ENCODE results near the gene INSL3. TPM values are rescaled to one million over a fixed set of nuclear protein-coding genes. Genes with fewer than 3 reads are reported as not detected.

INSL3 gene
- total and polyA plus RNA-seq, 2 of the 8 experiments (the other 6 are each of a cell fraction or from before 2014, with no cell fraction given), result 0.41 to 1.5 TPM

- H3K4me3 ChIP-seq (ENCODE audit: extremely low read depth in 1 of 4, insufficient read depth in 2 of 4, low read depth in 3 of 4, low read length in 4 of 4), result no peak overlapping the region
- H3K56ac ChIP-seq (replicated peaks; ENCODE audit: insufficient read length, low read depth, low read length), result no peak overlapping the region
- H3K14ac ChIP-seq (ENCODE audit: insufficient read length), result no peak overlapping the region
- H3K23ac ChIP-seq (ENCODE audit: insufficient read length), result no peak overlapping the region
- no peak overlapping the region for H2BK12ac ChIP-seq (ENCODE audit: low read depth, low read length)
- H3K9me3 ChIP-seq (ENCODE audit: insufficient read depth in 2 of 2, low read depth in 1 of 2, low read length in 1 of 2), result no peaks in the 10 kb centered on the region
- H4K20me1 ChIP-seq (replicated peaks in 1 of 2; ENCODE audit: control insufficient read depth in 1 of 2, insufficient read depth in 2 of 2, low read length in 2 of 2), result peaks cover 0 to 1% of the 10 kb centered on the region in 2 experiments
- H4K5ac ChIP-seq (ENCODE audit: insufficient read length, low read depth, low read length), result no peak overlapping the region
- H3K79me1 ChIP-seq (ENCODE audit: low read depth, low read length), result no peaks in the 10 kb centered on the region
- ChIA-PET POLR2A (ENCODE audit: partially characterized antibody) (no interaction called here), CTCF (ENCODE audit: partially characterized antibody) (interaction anchor here (0.6 to 0.9 kb wide), 3 partner anchors 9 to 392 kb away, joined by 3 read pairs; partner anchors contain the start of gene RPL18A)
- H3K4me1 ChIP-seq (replicated peaks in 1 of 4; ENCODE audit: control insufficient read depth in 3 of 4, insufficient read depth in 4 of 4, low read length in 3 of 4), result no peaks in the 10 kb centered on the region
- H4K8ac ChIP-seq (ENCODE audit: extremely low read depth, insufficient read depth, low read length), result no peak overlapping the region; the same call in 1 of the 2 replicates
- H4K91ac ChIP-seq (replicated peaks; ENCODE audit: insufficient read length, low read length), result no peak overlapping the region
- DNase-seq (ENCODE audit: low read depth in 1 of 2, low spot score in 2 of 2), result no peak
- H3K4ac ChIP-seq (replicated peaks; ENCODE audit: insufficient read length, low read depth, low read length), result no peak overlapping the region
- no peak overlapping the region for H3K4me2 ChIP-seq (ENCODE audit: insufficient read depth in 1 of 2, low read depth in 2 of 2, low read length in 2 of 2)
- H3K9ac ChIP-seq (replicated peaks in 1 of 4; ENCODE audit: extremely low read depth in 1 of 4, low read depth in 3 of 4, low read length in 3 of 4), result no peak overlapping the region
- H2AK5ac ChIP-seq (ENCODE audit: low read depth, low read length), result no peak overlapping the region
- no peak overlapping the region for H3K18ac ChIP-seq (ENCODE audit: extremely low read depth, low read length)
- H2BK120ac ChIP-seq (replicated peaks; ENCODE audit: low read depth, low read length), result no peak overlapping the region
- H3K27me3 ChIP-seq (replicated peaks in 1 of 4; ENCODE audit: control insufficient read depth in 3 of 4, extremely low read depth in 1 of 4, insufficient read depth in 3 of 4, low read length in 3 of 4), result no peaks in the 10 kb centered on the region; a peak in 1 of 7 replicates
- no peak for FAIRE-seq
- H2BK15ac ChIP-seq (ENCODE audit: low read length), result no peak overlapping the region
- H3K79me2 ChIP-seq (ENCODE audit: control insufficient read depth in 1 of 2, insufficient read depth in 2 of 2, low read length in 2 of 2), result no peaks in the 10 kb centered on the region
- H2BK5ac ChIP-seq (ENCODE audit: low read depth, low read length), result no peak overlapping the region
- no peaks in the 10 kb centered on the region for H3K36me3 ChIP-seq (ENCODE audit: control insufficient read depth in 2 of 4, insufficient read depth in 4 of 4, low read length in 3 of 4)
- H3K23me2 ChIP-seq (ENCODE audit: low read depth, low read length), result no peaks in the 10 kb centered on the region
- H3K27ac ChIP-seq (ENCODE audit: low read depth, low read length), result no peak overlapping the region
- H2BK20ac ChIP-seq (ENCODE audit: low read length), result no peak overlapping the region
- no peak overlapping the region for H2AFZ ChIP-seq (ENCODE audit: low read length)
- WGBS, 2 experiments (ENCODE audit: extremely low coverage in 1 of 2, insufficient coverage in 1 of 2, insufficient read length in 1 of 2, insufficient replicate concordance in 2 of 2, low coverage in 1 of 2, low lambda C conversion rate in 2 of 2, missing lambda C conversion rate in 1 of 2), result 80% methylated on average over 12 of the region's 13 CpGs; no CpG with 5 or more reads in 1 of the 2 experiments
- TF ChIP-seq EZH2 (IDR thresholded peaks at IDR 0.05; ENCODE audit: low read depth, low read length, severe bottlenecking) (no peak), MAFK (IDR thresholded peaks at IDR 0.05; ENCODE audit: low read depth, low read length) (no peak), CHD1 (IDR thresholded peaks at IDR 0.05; ENCODE audit: low read depth, low read length) (no peak), SIN3A (conservative IDR thresholded peaks at IDR 0.05 in 1 of 2, IDR thresholded peaks at IDR 0.05 in 1 of 2; ENCODE audit: low read depth in 1 of 2, low read length in 2 of 2) (no peak), JUN (IDR thresholded peaks at IDR 0.05; ENCODE audit: low read depth, low read length) (no peak), ATF3 (IDR thresholded peaks at IDR 0.05; ENCODE audit: insufficient read depth, low read depth, low read length) (no peak), SAP30 (IDR thresholded peaks at IDR 0.05; ENCODE audit: insufficient read depth, insufficient replicate concordance, low read length) (no peak), HDAC6 (IDR thresholded peaks at IDR 0.05; ENCODE audit: low read depth, low read length) (no peak), SP1 (IDR thresholded peaks at IDR 0.05; ENCODE audit: low read depth, low read length) (no peak), POLR2AphosphoS5 (IDR thresholded peaks at IDR 0.05; ENCODE audit: low read depth, low read length) (no peak), RAD21 (IDR thresholded peaks at IDR 0.05 in 1 of 2, conservative IDR thresholded peaks at IDR 0.05 in 1 of 2; ENCODE audit: low read depth in 2 of 2, low read length in 2 of 2) (no peak), CREB1 (IDR thresholded peaks at IDR 0.05) (no peak)
Measured at GRCh38 chr19:17817668-17818363, 3.5 kb downstream of the INSL3 start.

Measured in H1 (cell line).